NCI-H2171 treated with DMSO at 0.1 percent for 48 hours (cell line): ENCODE results near the gene KCP.

Experiments
- DNase-seq: peaks from one replicate; lab custom pipeline; 2025; lab: John Stamatoyannopoulos, UW

The KCP gene

DNA sequence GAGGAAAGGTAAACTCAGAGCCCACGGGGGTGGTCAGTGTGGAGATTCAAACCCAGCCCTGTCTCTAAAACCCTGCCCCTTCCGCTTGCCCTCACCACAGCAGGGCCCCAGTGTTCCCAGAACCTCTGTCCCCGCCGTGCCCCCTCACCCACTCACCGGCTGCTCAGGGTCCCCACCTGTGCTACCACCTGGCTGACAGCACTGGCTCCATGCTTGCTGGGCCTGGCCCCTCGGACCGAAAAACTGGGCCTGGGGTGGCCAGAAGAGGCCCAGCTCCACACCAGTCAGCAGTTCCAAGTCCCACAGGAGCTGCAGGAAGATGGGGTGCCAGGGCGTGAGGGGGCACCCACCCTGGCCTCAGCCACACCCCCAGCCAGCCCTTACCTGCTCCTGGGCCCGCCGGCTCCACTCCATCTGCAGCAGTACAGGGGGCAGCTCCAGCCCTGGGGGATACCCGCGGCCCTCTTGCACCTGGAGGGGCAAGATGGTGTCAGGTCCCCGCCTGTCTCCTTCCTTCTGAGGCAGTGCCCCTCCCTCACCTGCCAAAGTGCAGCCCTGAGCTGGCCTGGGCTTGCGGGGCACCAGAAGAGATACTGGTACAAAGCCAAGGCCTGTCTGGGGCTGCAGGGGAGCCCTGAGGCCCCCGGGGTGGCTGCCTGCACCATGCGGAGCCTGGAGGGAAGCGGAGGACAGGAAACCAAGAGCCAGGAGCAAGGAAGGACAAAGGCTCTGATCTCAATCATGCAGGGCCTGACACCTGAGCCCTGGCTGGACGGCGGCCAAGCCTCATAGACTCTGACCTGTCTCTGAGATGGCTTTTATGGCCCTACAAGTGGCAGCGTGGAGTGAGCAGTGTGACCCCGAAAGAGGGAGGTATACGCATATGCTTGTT, 36.1 kb downstream of the KCP start:
- peak; percentile 18 for DNase-seq

DNA sequence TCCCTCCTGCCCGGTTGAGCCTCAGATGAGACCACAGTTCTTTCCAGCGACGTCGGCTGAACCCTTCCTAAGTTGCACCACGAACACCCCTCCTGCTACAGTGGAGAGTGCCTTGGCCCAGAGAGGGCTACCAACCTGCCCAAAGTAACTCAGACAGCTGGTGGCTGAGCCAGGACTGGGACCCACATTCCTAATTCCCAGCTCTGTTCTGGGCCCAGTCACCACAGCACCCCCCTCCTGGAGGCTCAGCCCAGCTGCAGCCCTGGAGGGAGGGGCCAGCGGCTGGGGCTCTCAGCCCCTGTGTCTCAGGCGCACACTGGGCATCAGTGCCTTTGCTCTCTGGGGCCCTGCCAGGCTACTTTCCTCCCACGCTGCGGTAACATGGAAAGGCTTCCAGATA, 37.3 kb downstream of the KCP start:
- DNase-seq, result no peak

DNA sequence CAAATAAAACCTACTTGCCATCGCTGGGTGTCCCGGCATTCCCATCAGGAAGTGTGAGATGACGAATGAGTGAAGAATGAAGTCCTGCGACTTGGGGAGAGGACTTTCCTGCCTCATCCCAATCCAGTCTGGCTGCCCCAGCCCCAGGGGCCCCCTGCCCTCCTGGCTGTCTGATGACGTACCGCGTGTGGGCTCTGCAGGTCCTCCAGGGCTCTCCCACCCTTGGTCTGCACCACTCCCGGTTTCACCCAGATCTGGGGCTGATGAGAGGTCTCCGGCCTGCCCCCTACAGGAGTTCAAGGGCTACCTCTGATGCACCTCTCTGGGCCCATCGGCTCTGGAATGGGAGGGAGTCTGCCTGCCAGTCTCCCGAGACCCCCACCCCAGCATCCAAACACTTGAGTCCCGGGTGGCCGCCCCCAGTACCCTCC, 38.1 kb downstream of the KCP start:
- DNase-seq, result no peak

DNA sequence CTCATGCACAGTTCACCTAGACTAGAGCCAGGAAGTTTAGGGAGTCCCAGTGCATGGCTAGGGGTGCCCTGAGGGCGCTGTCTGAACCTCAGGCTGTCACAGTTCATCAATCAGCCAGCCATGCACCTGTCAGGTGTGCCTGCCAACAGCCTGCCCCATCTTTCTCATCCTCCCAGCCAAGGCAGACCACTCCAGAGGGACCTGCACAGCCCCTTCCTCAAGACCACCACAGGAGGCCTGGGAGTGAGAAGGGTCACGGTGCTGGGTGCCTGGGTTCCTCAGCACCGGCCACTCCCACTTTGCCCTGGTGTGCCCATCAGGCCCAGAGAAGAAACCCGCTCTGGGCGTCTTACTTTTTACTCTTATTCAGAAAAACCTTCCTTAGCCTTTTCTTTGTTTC, 39.5 kb downstream of the KCP start:
- no peak for DNase-seq

DNA sequence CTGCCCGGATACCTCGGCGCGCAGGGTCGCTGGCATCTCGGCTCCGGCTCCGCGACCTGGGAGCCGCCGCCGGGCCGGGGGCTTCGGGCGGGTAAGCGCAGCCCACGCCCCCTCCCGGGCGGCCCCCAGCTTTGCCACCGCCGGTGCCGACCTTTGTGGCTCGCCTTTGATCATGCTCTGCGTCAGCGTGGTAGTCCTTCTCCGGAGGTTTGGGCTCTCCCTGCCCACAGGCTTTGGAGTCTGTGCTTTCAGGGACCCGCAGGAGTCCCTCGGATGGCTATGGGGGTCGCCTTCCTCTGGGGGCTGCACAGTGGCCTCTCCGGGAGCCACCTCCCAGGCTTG, 40.6 kb downstream of the KCP start:
- DNase-seq, result no peak

DNA sequence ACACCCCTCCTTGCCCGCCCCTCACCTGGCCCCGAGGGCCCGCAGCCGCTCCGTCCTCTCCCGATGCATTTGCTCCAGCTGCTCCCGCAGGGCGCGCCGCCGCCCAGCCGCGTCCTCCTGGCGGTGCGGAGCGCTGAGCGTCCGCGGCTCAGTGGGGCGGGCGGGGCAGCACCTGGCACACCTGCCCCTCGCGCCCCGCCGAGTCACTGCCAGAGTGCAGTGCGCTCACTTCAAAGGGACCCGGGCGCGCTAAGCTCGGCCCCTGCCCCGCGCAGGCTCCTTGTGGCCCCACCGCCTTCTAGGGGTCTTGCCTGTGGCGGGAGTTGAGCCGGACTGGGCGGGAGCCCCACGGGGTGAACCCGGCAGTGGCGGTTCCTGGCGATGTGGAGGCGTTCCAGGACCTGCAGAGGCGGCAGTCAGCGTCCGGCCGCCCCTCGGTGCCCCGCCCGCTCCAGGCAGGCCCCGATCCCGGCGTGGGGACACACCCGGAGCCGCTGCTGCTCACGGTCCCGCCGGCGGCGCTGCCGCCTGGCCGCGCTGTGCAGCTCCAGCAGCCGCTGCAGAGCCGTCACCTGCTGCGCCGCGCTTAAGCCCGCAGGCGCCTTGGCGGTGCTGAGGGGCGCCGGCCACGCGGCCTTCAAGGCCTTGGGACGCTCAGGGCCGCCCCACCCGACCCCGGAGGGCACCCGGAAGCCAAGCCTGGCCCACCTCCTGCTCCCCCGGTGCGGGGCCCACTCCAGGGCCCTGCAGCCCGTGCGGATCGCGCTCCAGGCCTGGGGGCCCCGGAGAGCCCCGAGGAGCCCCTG, 41.2 kb downstream of the KCP start:
- DNase-seq, result peak; percentile 60

DNA sequence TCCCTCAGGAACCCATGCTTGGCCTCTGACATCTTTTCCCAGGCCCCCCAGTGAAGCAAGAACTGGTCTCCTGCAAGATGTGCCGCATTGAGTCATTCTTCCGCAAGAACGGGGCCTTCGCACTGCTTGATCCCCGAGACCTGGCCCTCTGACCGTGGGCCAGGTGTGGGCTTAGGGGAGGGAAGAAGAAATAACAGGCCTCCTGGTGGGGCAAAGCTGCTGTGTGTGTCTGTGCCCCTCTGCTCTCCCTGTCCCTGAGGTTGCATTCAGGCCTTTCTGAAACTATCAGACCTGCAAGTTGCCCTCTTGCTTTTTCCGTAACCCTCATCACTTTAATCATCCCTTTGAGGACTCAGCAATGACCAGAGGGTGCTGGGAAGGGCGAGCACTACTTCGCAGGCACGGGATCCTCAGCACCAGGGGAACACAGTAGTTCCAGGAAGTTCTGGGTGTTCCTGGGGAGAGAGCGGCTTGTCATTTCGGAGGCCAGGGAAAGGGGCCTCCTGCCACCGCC, 41.8 kb downstream of the KCP start:
- no peak for DNase-seq

DNA sequence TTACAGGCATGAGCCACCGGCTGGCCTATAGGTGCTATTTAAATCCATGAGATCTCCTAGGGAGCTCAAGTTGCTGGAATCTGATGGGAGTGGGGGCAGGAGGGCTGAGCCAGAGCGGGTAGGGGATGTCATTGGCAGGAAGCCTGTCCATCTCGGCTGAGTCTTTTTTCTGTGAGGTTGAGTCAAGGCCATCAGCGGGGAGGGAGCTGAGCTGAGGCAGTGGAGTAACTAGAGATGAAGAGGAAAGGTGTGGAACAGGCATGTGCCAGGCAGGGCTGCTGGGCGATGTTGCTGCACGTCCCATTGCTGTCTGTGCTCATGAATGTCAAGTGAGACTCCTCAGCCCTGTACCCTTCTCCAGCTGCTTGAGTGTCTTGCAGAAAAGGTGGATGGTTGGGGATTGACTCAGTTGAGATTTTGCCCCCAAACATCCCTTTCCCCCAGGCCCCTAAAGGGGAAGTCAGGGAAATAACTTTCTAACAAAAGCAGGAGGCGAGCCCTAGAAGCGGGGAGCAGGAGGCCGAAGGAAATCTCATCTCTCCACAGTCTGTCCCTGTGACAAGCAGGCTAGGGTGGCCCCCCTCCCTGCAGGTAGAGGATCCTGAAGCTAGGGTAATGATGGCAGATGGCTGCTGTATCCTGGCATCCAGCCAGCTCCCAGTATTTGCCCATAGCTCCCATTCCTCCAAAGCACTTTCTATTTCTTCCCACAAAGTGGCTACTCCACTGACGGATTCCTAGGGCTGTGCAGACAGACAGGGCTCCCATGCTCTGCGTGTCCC, 42.5 kb downstream of the KCP start:
- DNase-seq, result peak; percentile 96

DNA sequence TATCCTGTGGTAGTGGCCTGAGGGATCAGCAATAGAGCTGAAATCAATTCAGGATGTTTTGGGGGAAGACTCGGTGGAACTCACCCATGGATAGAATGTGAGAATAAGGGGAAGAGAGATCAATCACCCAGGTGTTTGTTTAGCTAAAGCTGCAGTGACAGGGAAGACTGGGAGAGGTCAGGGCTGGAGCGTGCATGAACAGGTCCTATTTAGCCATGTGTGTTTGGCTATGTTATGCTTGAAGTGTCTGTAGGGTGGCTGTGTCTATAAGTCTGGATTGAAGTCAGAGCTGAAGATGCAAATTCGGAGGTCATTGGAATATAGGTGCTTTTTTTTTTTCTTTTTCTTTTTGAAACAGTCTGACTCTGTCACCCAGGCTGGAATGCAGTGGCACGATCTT, 43.3 kb downstream of the KCP start:
- no peak for DNase-seq

DNA sequence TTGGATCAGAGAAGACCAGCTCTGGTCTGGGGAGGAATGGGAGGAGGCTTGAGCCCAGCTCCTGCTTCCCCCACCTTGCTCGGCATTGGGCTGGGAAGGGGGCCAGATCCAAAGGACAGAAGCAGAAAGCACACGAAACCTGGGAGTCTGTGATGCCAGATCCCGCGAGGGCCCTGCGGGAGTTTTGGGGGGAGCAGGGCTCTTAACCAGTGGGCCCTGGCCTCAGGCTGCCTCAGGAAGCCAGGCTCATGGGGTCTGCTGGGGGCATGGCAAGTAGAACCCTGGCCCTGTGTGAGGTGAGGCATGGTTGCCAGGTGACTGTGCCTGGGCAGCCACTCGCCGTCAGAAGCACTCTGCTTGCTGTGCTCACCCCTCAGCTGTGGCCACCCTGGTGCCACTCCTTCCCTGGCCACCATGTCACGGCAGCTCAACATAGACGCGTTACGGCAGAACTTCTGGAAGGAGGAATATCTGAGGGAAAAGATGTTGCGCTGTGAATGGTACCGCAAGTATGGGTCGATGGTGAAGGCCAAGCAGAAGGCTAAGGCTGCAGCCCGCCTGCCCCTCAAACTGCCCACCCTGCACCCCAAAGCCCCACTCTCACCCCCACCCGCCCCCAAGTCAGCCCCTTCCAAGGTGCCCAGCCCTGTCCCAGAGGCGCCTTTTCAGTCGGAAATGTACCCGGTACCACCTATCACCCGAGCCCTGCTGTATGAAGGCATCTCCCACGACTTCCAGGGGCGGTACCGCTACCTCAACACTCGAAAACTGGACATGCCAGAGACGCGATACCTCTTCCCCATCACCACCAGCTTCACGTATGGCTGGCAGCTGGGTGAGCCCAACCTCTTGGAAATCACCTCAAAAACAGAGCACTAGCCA, 44.3 kb downstream of the KCP start:
- no peak for DNase-seq

DNA sequence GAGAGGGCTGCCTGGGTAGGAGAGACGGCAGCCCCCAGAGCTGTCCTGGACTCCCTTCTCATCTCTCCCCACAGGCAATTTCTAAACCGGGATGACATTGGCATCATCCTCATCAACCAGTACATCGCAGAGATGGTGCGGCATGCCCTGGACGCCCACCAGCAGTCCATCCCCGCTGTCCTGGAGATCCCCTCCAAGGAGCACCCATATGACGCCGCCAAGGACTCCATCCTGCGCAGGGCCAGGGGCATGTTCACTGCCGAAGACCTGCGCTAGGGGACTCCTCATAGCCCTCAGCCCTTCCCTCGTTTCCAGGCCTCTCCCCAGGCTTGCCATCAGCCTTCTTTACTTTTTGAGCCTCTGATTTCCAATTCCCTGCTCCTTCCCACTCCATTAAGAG, 45.2 kb downstream of the KCP start:
- no peak for DNase-seq

DNA sequence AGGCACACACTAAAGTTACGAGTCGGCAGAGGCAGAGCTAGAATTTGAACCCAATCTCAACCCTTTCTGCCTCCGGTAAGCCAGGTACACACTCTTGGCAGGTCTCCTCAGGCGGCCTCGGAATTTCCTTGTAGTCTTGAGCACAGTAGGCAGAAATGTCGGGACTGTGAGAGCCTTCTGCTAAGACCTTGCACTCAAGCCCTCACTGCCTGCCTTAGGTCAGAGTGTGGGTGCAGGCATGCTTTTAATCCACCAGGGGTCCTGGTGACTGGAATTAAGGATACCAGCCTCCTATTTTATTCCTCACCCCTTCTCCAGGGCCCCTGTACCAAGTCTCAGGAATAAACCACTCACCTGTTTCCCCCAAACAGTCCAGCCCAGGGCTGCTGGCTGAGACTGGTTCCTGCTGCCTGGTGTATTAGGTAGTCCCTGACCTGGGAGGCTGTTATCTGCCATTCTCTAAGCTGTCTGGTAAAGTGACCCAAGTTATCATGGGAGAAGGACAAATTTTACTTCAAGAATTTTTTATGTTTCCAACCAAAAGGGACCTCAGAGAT, 47.0 kb downstream of the KCP start:
- peak; percentile 64 for DNase-seq

DNA sequence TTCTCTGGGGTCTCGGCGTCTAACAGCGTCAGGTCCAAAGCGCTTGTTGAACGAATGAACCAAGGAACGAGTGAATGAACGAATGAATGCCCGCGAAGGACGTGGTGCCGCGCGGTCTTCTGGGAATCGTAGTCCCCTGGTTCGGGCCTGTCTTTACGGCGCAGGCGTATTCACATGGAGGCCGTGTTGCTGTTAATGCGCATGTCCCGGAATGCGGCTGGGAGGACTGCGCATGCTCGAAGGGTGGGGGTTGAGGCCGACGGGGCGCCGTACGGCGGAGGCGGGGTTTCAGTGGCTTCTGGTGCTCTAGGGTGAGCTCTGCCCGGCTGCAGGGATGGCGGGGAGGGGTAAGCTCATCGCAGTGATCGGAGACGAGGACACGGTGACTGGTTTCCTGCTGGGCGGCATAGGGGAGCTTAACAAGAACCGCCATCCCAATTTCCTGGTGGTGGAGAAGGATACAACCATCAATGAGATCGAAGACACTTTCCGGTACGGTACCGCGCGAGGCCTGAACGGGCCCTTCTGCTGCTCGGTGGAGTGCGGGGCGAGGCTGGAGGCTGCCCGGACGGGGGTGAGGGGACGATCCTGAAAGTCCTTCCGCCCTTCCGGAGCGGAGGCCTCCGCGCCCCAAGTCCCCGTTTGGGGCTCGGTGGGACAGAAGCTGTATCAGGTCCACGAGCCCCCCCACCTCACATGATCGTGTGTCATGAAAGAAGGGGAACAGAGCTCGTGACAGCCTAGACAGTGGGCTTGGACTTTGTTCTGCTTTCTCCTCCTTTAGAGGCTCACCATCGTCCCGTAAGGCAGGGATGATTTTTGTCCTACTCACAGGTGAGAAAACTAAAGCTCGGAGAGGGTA, 47.7 kb downstream of the KCP start, which contains the start of gene ATP6V1F:
ATP6V1F (plus strand) TSS at position 286 of the 862 bp plus-strand sequence; CDS start at position 335, 49 bp downstream.
- DNase-seq, result peak; percentile 98

DNA sequence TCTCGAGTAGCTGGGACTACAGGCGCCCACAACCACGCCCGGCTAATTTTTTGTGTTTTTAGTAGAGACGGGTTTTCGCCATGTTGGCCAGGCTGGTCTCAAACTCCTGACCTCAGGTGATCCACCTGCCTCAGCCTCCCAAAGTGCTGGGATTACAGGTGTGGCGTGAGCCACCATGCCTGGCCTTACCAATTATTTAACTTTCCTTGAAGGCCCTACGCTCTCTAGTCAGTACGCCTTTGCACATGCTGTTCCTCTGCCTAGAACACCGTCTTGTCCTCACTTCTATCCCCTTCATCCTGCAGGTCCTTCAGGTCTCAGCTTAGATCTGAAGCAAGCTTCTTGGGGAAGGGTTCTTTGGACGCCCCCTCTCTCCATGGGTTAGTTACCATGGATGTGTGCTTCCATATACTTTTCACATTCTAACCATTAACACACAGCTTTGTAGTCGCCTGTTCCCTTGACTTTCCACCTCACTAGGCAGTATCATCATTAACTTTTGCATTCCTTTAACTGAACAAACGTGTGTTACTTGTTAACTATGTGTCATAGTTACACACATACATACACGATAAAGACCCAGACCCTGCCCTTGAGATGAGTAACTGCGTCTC, 48.4 kb downstream of the KCP start:
- DNase-seq, result no peak

DNA sequence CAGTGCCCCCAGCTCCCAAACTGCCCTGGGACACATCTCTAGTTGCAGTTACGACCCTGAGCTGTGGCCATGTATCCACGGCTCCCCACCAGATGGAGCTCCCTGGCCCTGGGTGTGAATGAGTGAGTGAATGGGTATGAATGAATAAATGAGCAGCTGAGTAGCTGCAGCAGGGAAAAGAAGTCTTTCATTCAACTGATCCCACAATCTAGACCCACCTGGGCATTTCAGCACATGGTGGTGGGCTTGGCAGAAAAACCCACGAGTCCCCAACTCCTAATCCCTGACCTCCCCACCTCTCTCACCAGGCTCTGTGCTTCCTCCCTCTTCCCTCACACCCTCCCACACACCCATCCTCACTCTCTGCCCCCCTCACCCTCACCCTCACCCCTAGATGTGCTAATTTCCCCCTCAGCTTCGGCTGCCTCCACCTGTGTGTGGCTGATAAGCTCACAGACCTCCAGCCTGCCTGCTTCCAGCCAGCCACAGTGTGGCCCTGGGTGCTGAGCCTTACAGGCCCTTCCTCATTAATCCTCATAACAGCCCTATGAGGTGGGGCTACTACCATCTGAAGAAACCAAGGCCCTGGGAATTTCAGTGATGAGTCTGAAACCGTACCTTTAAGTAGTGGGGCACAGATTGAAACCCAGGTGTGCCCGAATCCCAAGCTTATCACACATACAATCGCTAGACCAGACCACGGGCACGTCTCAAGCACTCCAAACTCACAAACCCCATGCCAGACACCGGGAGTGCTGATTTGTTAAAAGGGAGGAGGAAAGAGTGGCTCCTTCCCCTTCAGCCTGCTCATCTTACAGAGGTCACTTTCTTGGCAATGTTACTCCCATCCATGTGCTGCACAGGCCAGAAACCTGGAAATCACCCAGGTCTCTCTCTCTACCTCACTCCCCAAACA, 50.1 kb downstream of the KCP start:
- DNase-seq, result no peak

DNA sequence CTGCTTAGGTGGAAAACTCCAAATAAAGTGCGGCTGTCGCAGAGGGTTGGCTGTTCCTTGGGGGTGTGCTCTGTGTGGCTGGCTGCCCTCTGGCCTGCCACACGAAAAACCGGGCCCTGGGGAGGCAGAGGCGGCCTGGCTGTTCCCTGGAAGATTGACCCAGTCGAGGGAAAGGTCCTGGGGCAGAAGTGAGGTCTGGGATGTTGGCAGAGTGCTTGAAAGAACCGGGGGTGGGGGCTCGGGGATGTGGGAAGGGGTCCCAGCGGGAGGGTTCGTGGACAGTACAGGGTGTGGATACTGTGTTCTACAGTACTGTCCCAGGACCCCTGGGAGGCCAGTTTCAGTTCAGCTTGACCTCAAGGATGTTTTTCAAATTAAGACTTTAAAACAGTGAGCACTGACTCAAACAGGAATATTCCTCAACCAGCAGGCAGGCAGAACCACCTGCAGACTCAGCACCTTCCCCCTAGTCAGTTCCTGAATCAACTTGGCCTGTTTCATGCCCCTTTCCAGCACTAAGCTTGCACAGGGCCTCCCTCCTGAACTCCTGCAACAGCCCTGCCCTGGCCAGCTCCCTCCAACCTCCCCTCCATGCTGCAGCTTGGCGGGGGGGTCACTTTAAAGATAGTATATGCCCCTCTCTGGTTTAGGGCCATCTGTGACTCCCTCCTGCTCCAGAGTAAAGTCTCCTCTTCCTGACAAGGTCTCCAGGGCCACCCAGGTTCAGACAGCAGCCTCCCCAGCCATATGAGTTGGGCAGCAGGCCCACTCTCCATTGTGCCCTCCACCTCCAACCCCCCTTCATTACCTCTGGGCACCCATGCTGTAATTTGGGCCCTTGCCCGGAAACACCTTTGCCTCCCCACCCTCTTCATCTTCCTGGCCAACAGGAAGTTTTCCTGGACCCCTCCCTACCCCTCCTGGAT, 51.0 kb downstream of the KCP start:
- no peak for DNase-seq
